H1 (cell line): ENCODE results near the gene MBP. TPM values are rescaled to one million over a fixed set of nuclear protein-coding genes. Genes with fewer than 3 reads are reported as not detected.

Experiments
- CTCF ChIA-PET: fragments of 300-600 bp; sonication (Branson Sonifier 250); formaldehyde crosslinking; loops from one replicate; lab custom pipeline; 2021; ENCODE audit not compliant: partially characterized antibody; lab: Charles Lee
- POLR2A ChIA-PET: fragments of 300-600 bp; sonication (Branson Sonifier 250); formaldehyde crosslinking; loops from one replicate; lab custom pipeline; 2021; ENCODE audit warnings: inconsistent platforms; ENCODE audit not compliant: partially characterized antibody; lab: Charles Lee
- DNase-seq, 2 experiments: peaks; one replicate each; pipeline versions ENCODE4 v3.0.0 to v3.0.0-alpha.2; 2010 to 2022; ENCODE audit warnings: low spot score in 2 of 2, low read depth in 1 of 2, mixed read lengths in 1 of 2
- FAIRE-seq: peaks from 2 replicates; lab custom pipeline; 2011; peaks lifted over from hg19 to GRCh38; lab: Jason Lieb, UNC
- H2AFZ ChIP-seq: 2 replicates; pipeline ENCODE4 v1.8.1; 2012; ENCODE audit warnings: low read length, inconsistent platforms
- H2AK5ac ChIP-seq: 2 replicates; pipeline ENCODE4 v1.6.1; 2013; ENCODE audit warnings: low read depth, low read length
- H2BK120ac ChIP-seq: replicated peaks from 2 replicates; pipeline ENCODE3; 2013; ENCODE audit warnings: low read depth, low read length, inconsistent platforms
- H2BK12ac ChIP-seq: 2 replicates; pipeline ENCODE4 v1.6.1; 2013; ENCODE audit warnings: low read depth, low read length
- H2BK15ac ChIP-seq: 2 replicates; pipeline ENCODE4 v1.6.1; 2013; ENCODE audit warnings: low read length
- H2BK20ac ChIP-seq: 2 replicates; pipeline ENCODE4 v1.6.1; 2013; ENCODE audit warnings: low read length
- H2BK5ac ChIP-seq: 2 replicates; pipeline ENCODE4 v1.6.1; 2013; ENCODE audit warnings: low read depth, low read length
- H3K14ac ChIP-seq: 2 replicates; pipeline ENCODE4 v1.6.1; 2013; ENCODE audit warnings: inconsistent platforms; ENCODE audit not compliant: insufficient read length
- H3K18ac ChIP-seq: 2 replicates; pipeline ENCODE4 v1.6.1; 2013; ENCODE audit warnings: low read length; ENCODE audit errors: extremely low read depth
- H3K23ac ChIP-seq: 2 replicates; pipeline ENCODE4 v1.6.1; 2013; ENCODE audit warnings: inconsistent platforms; ENCODE audit not compliant: insufficient read length
- H3K23me2 ChIP-seq: 2 replicates; pipeline ENCODE4 v1.6.1; 2013; ENCODE audit warnings: low read depth, low read length
- H3K27ac ChIP-seq: 2 replicates; pipeline ENCODE4 v1.6.1; 2011; ENCODE audit warnings: low read depth, low read length, inconsistent platforms
- H3K27me3 ChIP-seq, 4 experiments: replicated peaks in 1 of 4; 1 replicate in 1 of 4; 2 replicates in 3 of 4; pipeline versions ENCODE4 v1.6.1 to v1.8.1; 2011 to 2013; ENCODE audit warnings: low read length in 3 of 4, mild to moderate bottlenecking in 3 of 4, inconsistent platforms in 2 of 4, mixed read lengths in 2 of 4, moderate library complexity in 1 of 4; ENCODE audit not compliant: control insufficient read depth in 3 of 4, insufficient read depth in 3 of 4; ENCODE audit errors: extremely low read depth in 1 of 4
- H3K36me3 ChIP-seq, 4 experiments: 2 replicates each; pipeline versions ENCODE4 v1.6.1 to v1.8.1; 2011 to 2013; ENCODE audit warnings: mild to moderate bottlenecking in 4 of 4, low read length in 3 of 4, moderate library complexity in 2 of 4, control low read depth in 1 of 4, inconsistent platforms in 1 of 4; ENCODE audit not compliant: insufficient read depth in 4 of 4, control insufficient read depth in 2 of 4
- H3K4ac ChIP-seq: replicated peaks from 2 replicates; pipeline ENCODE3; 2013; ENCODE audit warnings: low read length, low read depth, mixed read lengths, inconsistent platforms; ENCODE audit not compliant: insufficient read length
- H3K4me1 ChIP-seq, 4 experiments: replicated peaks in 1 of 4; 1 replicate in 1 of 4; 2 replicates in 3 of 4; pipeline versions ENCODE4 v1.6.1 to v1.8.1; 2011 to 2013; ENCODE audit warnings: low read length in 3 of 4, inconsistent platforms in 2 of 4, mixed read lengths in 1 of 4; ENCODE audit not compliant: insufficient read depth in 4 of 4, control insufficient read depth in 3 of 4
- H3K4me2 ChIP-seq, 2 experiments: 2 replicates each; pipeline versions ENCODE4 v1.6.1 to v1.8.1; 2011 to 2013; ENCODE audit warnings: low read depth in 2 of 2, low read length in 2 of 2, control low read depth in 1 of 2, inconsistent platforms in 1 of 2, mild to moderate bottlenecking in 1 of 2; ENCODE audit not compliant: insufficient read depth in 1 of 2
- H3K4me3 ChIP-seq, 4 experiments: fragments of 200-600, 300-600 bp in 1 of 4; sonication (generic), shearing (Covaris generic), sonication (Bioruptor Twin) in 1 of 4; 2 replicates each; pipeline versions ENCODE4 v1.5.1 to v1.8.1; 2011 to 2016; ENCODE audit warnings: low read length in 4 of 4, low read depth in 3 of 4, control low read depth in 2 of 4, inconsistent platforms in 2 of 4, mild to moderate bottlenecking in 2 of 4, mixed read lengths in 1 of 4, moderate library complexity in 1 of 4; ENCODE audit not compliant: insufficient read depth in 2 of 4; ENCODE audit errors: extremely low read depth in 1 of 4
- H3K56ac ChIP-seq: replicated peaks from 2 replicates; pipeline ENCODE3; 2013; ENCODE audit warnings: low read depth, mild to moderate bottlenecking, mixed read lengths, low read length, inconsistent platforms; ENCODE audit not compliant: insufficient read length
- H3K79me1 ChIP-seq: 2 replicates; pipeline ENCODE4 v1.6.1; 2013; ENCODE audit warnings: low read depth, low read length, control low read depth
- H3K79me2 ChIP-seq, 2 experiments: 2 replicates each; pipeline versions ENCODE4 v1.6.1 to v1.8.1; 2012 to 2013; ENCODE audit warnings: low read length in 2 of 2, mild to moderate bottlenecking in 2 of 2, inconsistent platforms in 1 of 2; ENCODE audit not compliant: insufficient read depth in 2 of 2, control insufficient read depth in 1 of 2
- H3K9ac ChIP-seq, 4 experiments: replicated peaks in 1 of 4; 1 replicate in 1 of 4; 2 replicates in 3 of 4; pipeline versions ENCODE4 v1.6.1 to v1.8.1; 2011 to 2013; ENCODE audit warnings: low read depth in 3 of 4, low read length in 3 of 4, control low read depth in 2 of 4, mild to moderate bottlenecking in 2 of 4, moderate library complexity in 2 of 4, inconsistent platforms in 1 of 4; ENCODE audit errors: extremely low read depth in 1 of 4
- H3K9me3 ChIP-seq, 2 experiments: 2 replicates each; pipeline versions ENCODE4 v1.6.1 to v1.8.1; 2012 to 2013; ENCODE audit warnings: mild to moderate bottlenecking in 2 of 2, moderate library complexity in 2 of 2, control low read depth in 1 of 2, inconsistent platforms in 1 of 2, low read depth in 1 of 2, low read length in 1 of 2, mixed read lengths in 1 of 2; ENCODE audit not compliant: insufficient read depth in 2 of 2
- H4K20me1 ChIP-seq, 2 experiments: replicated peaks in 1 of 2; 2 replicates each; pipeline versions ENCODE3 to v1.8.1; 2011 to 2013; ENCODE audit warnings: inconsistent platforms in 2 of 2, low read length in 2 of 2, mild to moderate bottlenecking in 1 of 2; ENCODE audit not compliant: insufficient read depth in 2 of 2, control insufficient read depth in 1 of 2
- H4K5ac ChIP-seq: 2 replicates; pipeline ENCODE4 v1.6.1; 2013; ENCODE audit warnings: low read length, low read depth, mixed read lengths, inconsistent platforms; ENCODE audit not compliant: insufficient read length
- H4K8ac ChIP-seq: 2 replicates; pipeline ENCODE4 v1.8.0; 2013; ENCODE audit warnings: mild to moderate bottlenecking, moderate library complexity, low read length, inconsistent platforms; ENCODE audit not compliant: insufficient read depth; ENCODE audit errors: extremely low read depth
- H4K91ac ChIP-seq: replicated peaks from 2 replicates; pipeline ENCODE3; 2013; ENCODE audit warnings: low read length, mixed read lengths, inconsistent platforms; ENCODE audit not compliant: insufficient read length
- BCL11A ChIP-seq, 2 experiments: IDR thresholded peaks; one replicate each; pipeline ENCODE4 v1.6.1; 2011; ENCODE audit warnings: low read depth in 2 of 2, low read length in 2 of 2, mild to moderate bottlenecking in 2 of 2
- CEBPB ChIP-seq: IDR thresholded peaks from 2 replicates; pipeline ENCODE4 v1.6.1; 2012; ENCODE audit warnings: low read depth, low read length
- CHD1 ChIP-seq: IDR thresholded peaks from 2 replicates; pipeline ENCODE4 v1.6.1; 2012; ENCODE audit warnings: low read depth, low read length, improper control_type of control experiment
- FOSL1 ChIP-seq: IDR thresholded peaks from 2 replicates; pipeline ENCODE4 v1.6.1; 2011; ENCODE audit warnings: mild to moderate bottlenecking, low read depth, low read length, moderate library complexity; ENCODE audit not compliant: insufficient read depth
- GABPA ChIP-seq: IDR thresholded peaks from 2 replicates; pipeline ENCODE4 v1.6.1; 2011; ENCODE audit warnings: mild to moderate bottlenecking, low read length, moderate library complexity, borderline replicate concordance; ENCODE audit not compliant: insufficient read depth
- JUN ChIP-seq: IDR thresholded peaks from 2 replicates; pipeline ENCODE4 v1.6.1; 2011; ENCODE audit warnings: low read depth, mild to moderate bottlenecking, improper control_type of control experiment, low read length
- KDM4A ChIP-seq: IDR thresholded peaks from one replicate; pipeline ENCODE4 v1.7.1; 2012; ENCODE audit warnings: low read depth, mild to moderate bottlenecking, moderate library complexity, low read length, inconsistent platforms; ENCODE audit not compliant: severe bottlenecking
- SAP30 ChIP-seq: fragments of 300-600 bp; sonication (generic); IDR thresholded peaks from 2 replicates; pipeline ENCODE4 v1.7.1; 2012; ENCODE audit warnings: low read length, moderate library complexity, mild to moderate bottlenecking, inconsistent platforms; ENCODE audit not compliant: insufficient read depth, insufficient replicate concordance
- SIN3A ChIP-seq, 2 experiments: IDR thresholded peaks in 1 of 2; conservative IDR thresholded peaks in 1 of 2; 2 replicates each; pipeline ENCODE4 v1.6.1; 2011 to 2012; ENCODE audit warnings: low read length in 2 of 2, improper control_type of control experiment in 1 of 2, low read depth in 1 of 2, mild to moderate bottlenecking in 1 of 2
- TAF7 ChIP-seq: optimal IDR thresholded peaks from 2 replicates; pipeline ENCODE3; 2011; ENCODE audit warnings: low read depth, mild to moderate bottlenecking, inconsistent platforms, low read length, moderate library complexity, borderline replicate concordance
- TCF12 ChIP-seq: IDR thresholded peaks from 2 replicates; pipeline ENCODE4 v1.6.1; 2011; ENCODE audit warnings: low read depth, mild to moderate bottlenecking, low read length
- TEAD4 ChIP-seq: IDR thresholded peaks from 2 replicates; pipeline ENCODE4 v1.6.1; 2012; ENCODE audit warnings: low read depth, low read length, inconsistent platforms, mixed read lengths
- WGBS, 2 experiments: shearing (Covaris generic) in 1 of 2; methylation state at CpG; one replicate each; pipeline versions ENCODE4 v1.1.6 to v1.1.7; 2013 to 2015; ENCODE audit warnings: low lambda C conversion rate in 2 of 2, mixed read lengths in 2 of 2, inconsistent platforms in 1 of 2, low coverage in 1 of 2, missing lambda C conversion rate in 1 of 2; ENCODE audit not compliant: insufficient replicate concordance in 2 of 2, insufficient coverage in 1 of 2, insufficient read length in 1 of 2; ENCODE audit errors: extremely low coverage in 1 of 2, missing lambda C conversion rate in 1 of 2; 5-methylcytosine and 5-hydroxymethylcytosine counted together
- polyA plus RNA-seq, 7 experiments: library from polyadenylated mRNA; depleted of rRNA in 3 of 7; stranded (reverse) in 5 of 7; unstranded in 2 of 7; fragments of >200 nt in 5 of 7; fragments of 200-250 nt in 2 of 7; gene quantifications; 1 replicate in 5 of 7; 2 replicates in 1 of 7; 4 replicates in 1 of 7; pipeline versions ENCODE4 v1.2.1 to v1.2.3, GENCODE V29; 2011 to 2013; ENCODE audit warnings: missing spikeins in 2 of 7, mixed read lengths in 2 of 7
- total RNA-seq: library from RNA; stranded (reverse); fragmentation: NEBNext Ultra II Directional; extraction: Animal tissue kit (Norgen Biotek cat#: 25700); gene quantifications from 2 replicates; pipeline ENCODE4 v1.2.1, GENCODE V29; 2021

MBP gene
- total and polyA plus RNA-seq, 2 of the 8 experiments (the other 6 are each of a cell fraction or from before 2014, with no cell fraction given) = 7.7 to 19.2 TPM

DNA sequence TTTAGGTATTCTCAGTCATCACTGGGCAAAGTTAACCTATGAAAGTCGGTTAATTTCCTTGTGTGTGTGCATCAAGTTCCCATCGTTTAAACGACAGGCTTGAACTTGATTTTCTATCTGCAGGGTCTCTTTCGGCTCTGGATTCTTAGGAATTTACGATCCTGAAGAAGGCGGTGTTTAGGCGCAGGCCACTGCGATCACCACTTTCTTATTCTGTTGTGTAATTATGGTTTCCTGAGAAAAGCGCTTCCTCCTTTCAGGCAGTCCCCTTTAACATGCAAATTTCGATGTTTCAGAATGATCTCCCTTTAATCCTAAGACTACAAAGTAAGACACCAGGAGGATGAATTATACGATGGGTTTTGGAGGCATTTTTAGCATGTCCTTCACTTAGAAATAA is 27.9 kb upstream of the MBP start:
- peaks cover 0 to 24% (median 5%) of the 10 kb centered on the region in 4 experiments; a peak in 3 of 7 replicates for H3K4me1 ChIP-seq
- no peak overlapping the region for H3K9ac ChIP-seq
- H3K18ac ChIP-seq = no peak overlapping the region
- peak overlapping the region; percentile 26 for H4K5ac ChIP-seq
- H3K23me2 ChIP-seq = no peaks in the 10 kb centered on the region
- no peaks in the 10 kb centered on the region for H3K36me3 ChIP-seq
- no peak overlapping the region for H2BK15ac ChIP-seq
- H4K91ac ChIP-seq = no peak overlapping the region
- no peak overlapping the region for H3K23ac ChIP-seq
- 21% methylated on average over 11 of the region's 11 CpGs; no CpG with 5 or more reads in 1 of the 2 experiments for WGBS, 2 experiments
- H3K79me1 ChIP-seq = no peaks in the 10 kb centered on the region
- peak overlapping the region; percentile 8; the same call in 1 of the 2 replicates for H2BK5ac ChIP-seq
- H3K9me3 ChIP-seq = peaks cover 0 to 3% of the 10 kb centered on the region in 2 experiments; a peak in 1 of 4 replicates
- FAIRE-seq (peak; percentile 87), DNase-seq (peak in 1 of 2 experiments; percentile 41)
- no peak overlapping the region for H3K27ac ChIP-seq
- H4K8ac ChIP-seq = no peak overlapping the region
- no peak overlapping the region for H2BK12ac ChIP-seq
- H3K14ac ChIP-seq = no peak overlapping the region
- peaks cover 0 to 3% (median 0%) of the 10 kb centered on the region in 4 experiments; a peak in 2 of 7 replicates for H3K27me3 ChIP-seq
- peak overlapping the region in 1 of 4 experiments; percentile 15; a peak in 1 of 8 replicates for H3K4me3 ChIP-seq
- peak overlapping the region; percentile 57; the same call in 1 of the 2 replicates for H2BK20ac ChIP-seq
- H2BK120ac ChIP-seq = no peak overlapping the region
- H3K4me2 ChIP-seq = peak overlapping the region; percentile 28 to 37; a peak in 3 of 4 replicates
- H3K56ac ChIP-seq = no peak overlapping the region
- no peak overlapping the region for H3K4ac ChIP-seq
- ChIA-PET POLR2A (no interaction called here), CTCF (interaction anchor here (1.0 kb wide), 1 partner anchor 11 kb away, joined by 6 read pairs; no protein-coding TSS in a partner anchor)
- peaks cover 0 to 1% of the 10 kb centered on the region in 2 experiments for H4K20me1 ChIP-seq
- no peak overlapping the region for H2AFZ ChIP-seq
- no peaks in the 10 kb centered on the region for H3K79me2 ChIP-seq
- H2AK5ac ChIP-seq = no peak overlapping the region
- TF ChIP-seq CHD1 (no peak), SIN3A (conservative IDR thresholded peaks at IDR 0.05 in 1 of 2, IDR thresholded peaks at IDR 0.05 in 1 of 2; ENCODE audit: low read depth in 1 of 2, low read length in 2 of 2) (no peak), KDM4A (no peak), TCF12 (0 out of 2 replicates have a peak, but pooled peaks have one; percentile 10), FOSL1 (no peak), TAF7 (no peak), CEBPB (peak; percentile 26; the same call in 1 of the 2 replicates), SAP30 (no peak), TEAD4 (0 out of 2 replicates have a peak, but pooled peaks have one; percentile 21), BCL11A (IDR thresholded peaks at IDR 0.05; ENCODE audit: low read depth in 2 of 2, low read length in 2 of 2) (no peak), JUN (no peak), GABPA (no peak)
